Adipose tissue (tissue), 3 donors: ENCODE results near the gene PMS1. TPM values are rescaled to one million over a fixed set of nuclear protein-coding genes. Genes with fewer than 3 reads are reported as not detected.

Experiments
- H3K27ac ChIP-seq: one replicate; pipeline ENCODE4 v1.5.1; 2013; ENCODE audit warnings: low read depth, low read length
- WGBS, 3 donors: extraction: QIAGEN DNeasy Blood & Tissue Kit; methylation state at CpG; one replicate each; pipeline ENCODE4 v1.1.7; 2013; 5-methylcytosine and 5-hydroxymethylcytosine counted together
- polyA plus RNA-seq, 3 donors: library from polyadenylated mRNA; stranded (reverse); fragments of 200-250 nt; gene quantifications; one replicate each; pipeline ENCODE4 v1.2.3, GENCODE V29; 2013
- donor health status: healthy with polysubstance abuse.
- donor health status: Bipolar disorder and iron deficiency.
- donor health status: healthy.

PMS1 gene
- polyA plus RNA-seq, 3 donors = 5.3 to 12.8 (median 6.0) TPM

DNA sequence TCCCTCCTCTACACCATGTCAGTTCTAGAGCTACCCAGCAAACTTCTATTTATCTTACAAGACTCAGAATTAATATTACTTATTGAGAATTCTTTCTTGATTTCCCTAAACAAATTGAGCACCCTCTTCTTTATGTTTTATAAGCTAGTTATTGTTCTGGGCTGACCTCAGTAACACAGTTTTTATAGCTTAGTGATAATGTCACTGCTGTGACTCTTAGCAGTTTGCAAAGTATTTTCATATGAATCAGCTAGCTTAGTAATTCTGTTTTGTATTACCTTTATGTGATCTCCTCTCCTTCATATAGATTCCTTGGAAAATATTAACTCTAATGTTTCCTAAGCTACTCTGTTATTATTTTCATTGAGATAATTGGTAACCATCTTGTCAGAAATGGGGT is 114.9 kb downstream of the PMS1 start:
- H3K27ac ChIP-seq = no peak overlapping the region

GRCh38 chr2:189900726-189901125 is 116.5 kb downstream of the PMS1 start:
- H3K27ac ChIP-seq = no peak overlapping the region
- WGBS, 3 donors = 27 to 64% (median 57%) methylated on average over 5 of the region's 5 CpGs

DNA sequence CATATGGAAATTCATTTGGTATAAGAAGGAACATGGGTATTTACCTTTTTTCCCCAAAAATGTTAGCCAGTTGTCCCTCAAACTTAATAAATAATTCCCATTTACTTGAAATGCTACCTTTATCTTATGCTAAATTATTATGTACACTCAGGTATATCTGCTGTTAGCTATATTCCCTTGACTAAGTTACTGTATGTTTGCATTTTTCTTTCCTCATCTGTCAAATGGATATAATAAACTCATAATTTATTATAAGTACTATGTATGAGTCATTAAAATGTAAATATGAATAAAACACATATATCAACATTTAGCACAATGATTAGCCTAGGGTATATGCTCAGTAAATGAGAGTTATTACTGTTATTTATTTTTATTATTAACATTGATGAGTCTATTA is 117.4 kb downstream of the PMS1 start:
- no peak overlapping the region for H3K27ac ChIP-seq

- WGBS, 3 donors = 54 to 67% (median 64%) methylated on average over 3 of the region's 3 CpGs
These were observed 129.6 kb downstream of the PMS1 start for GRCh38 chr2:189913821-189914220.

GRCh38 chr2:189916651-189917050 is 132.4 kb downstream of the PMS1 start:
- WGBS, 3 donors = 89 to 92% (median 90%) methylated on average over 2 of the region's 2 CpGs
- H3K27ac ChIP-seq = no peak overlapping the region

More at GRCh38 chr2:189913821-189914220, 129.6 kb downstream of the PMS1 start:
- H3K27ac ChIP-seq = no peak overlapping the region

Other genes starting within 250 kb of the PMS1 start
- gene SLC40A1, start 203.7 kb upstream of the PMS1 start, polyA plus RNA-seq = 10 to 100 TPM; 14.9 to 58.0 (median 32.5) TPM
- 10 to 100 TPM; 18.6 to 59.2 (median 28.0) TPM for gene ASNSD1, start 123.0 kb upstream of the PMS1 start, polyA plus RNA-seq
- 1 to 10 TPM; 1.4 to 7.9 (median 4.0) TPM for gene ANKAR, start 109.8 kb upstream of the PMS1 start, polyA plus RNA-seq
- 1 to 10 TPM; 2.4 to 5.2 (median 4.0) TPM for gene OSGEPL1, start 21.7 kb upstream of the PMS1 start, polyA plus RNA-seq
- gene ORMDL1, start 111 bp upstream of the PMS1 start, polyA plus RNA-seq = 10 to 100 TPM; 30.3 to 67.8 (median 39.4) TPM